Mesangial cell (primary cell): ENCODE measurements around the gene MAGEA4. TPM values are rescaled to one million over a fixed set of nuclear protein-coding genes. Genes with fewer than 3 reads are reported as not detected.

ENCODE experiments used
- total RNA-seq: library from RNA; depleted of rRNA; stranded (reverse); fragments of >200 nt; gene quantifications from 2 replicates; pipeline ENCODE4 v1.2.3, GENCODE V29; 2015

MAGEA4 gene, protein sequence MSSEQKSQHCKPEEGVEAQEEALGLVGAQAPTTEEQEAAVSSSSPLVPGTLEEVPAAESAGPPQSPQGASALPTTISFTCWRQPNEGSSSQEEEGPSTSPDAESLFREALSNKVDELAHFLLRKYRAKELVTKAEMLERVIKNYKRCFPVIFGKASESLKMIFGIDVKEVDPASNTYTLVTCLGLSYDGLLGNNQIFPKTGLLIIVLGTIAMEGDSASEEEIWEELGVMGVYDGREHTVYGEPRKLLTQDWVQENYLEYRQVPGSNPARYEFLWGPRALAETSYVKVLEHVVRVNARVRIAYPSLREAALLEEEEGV
- not detected in 2 replicates for total RNA-seq

DNA sequence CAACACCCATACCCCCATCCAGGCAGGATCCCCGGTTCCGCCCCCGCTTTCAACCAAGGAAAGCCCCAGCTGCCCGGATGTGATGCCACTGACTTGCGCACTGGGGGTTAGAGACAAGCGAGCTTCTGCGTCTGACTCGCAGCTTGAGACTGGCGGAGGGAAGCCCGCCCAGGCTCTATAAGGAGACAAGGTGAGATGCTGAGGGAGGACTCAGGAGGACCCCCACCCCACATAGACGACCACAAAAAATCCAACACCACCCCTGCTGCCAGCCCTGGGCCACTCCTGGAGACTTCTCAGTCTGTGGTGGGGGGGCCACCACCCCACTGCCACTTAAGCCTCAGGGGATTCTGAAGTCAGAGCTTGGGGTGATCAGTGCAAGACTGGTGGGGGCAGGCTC lies at the start of gene MAGEA4:
TSS of gene MAGEA4 (plus strand) at position 110 of the 400 bp plus-strand sequence. CDS start 10,776 bp downstream, outside the sequence.

Other genes with a start within 250 kb of the MAGEA4 start
- gene PRRG3, start 217.4 kb upstream of the MAGEA4 start, total RNA-seq = not detected in 2 replicates
- gene FATE1, start 196.9 kb upstream of the MAGEA4 start, total RNA-seq = not detected in 2 replicates
- not detected in 2 replicates for gene CNGA2, start 178.1 kb upstream of the MAGEA4 start, total RNA-seq
- gene GABRE, start 61.8 kb downstream of the MAGEA4 start, total RNA-seq = 0.65 and 3.2 TPM in 2 replicates
- not detected in 2 replicates for gene MAGEA10, start 225.7 kb downstream of the MAGEA4 start, total RNA-seq